RKO (cell line): ENCODE measurements around the gene SEZ6.
"Not testable (repeated sequence)": the region's sequence is repeated elsewhere in the genome, so short reads cannot be mapped to it uniquely, and the experiment has no call there.

Source experiments
- DNase-seq: peaks from one replicate; pipeline ENCODE4 v3.0.0-alpha.2; 2016; ENCODE audit warnings: low spot score

The SEZ6 gene

GRCh38 chr17:28935744-28936460 is 69.9 kb downstream of the SEZ6 start:
- DNase-seq = no peak

- DNase-seq = not testable (repeated sequence)
Observed at GRCh38 chr17:28934508-28934907, 71.3 kb downstream of the SEZ6 start.

- DNase-seq = no peak
Observed at GRCh38 chr17:28929787-28930186, 76.0 kb downstream of the SEZ6 start.

- DNase-seq = no peak
Observed at GRCh38 chr17:28928061-28928460, 77.8 kb downstream of the SEZ6 start.

- no peak for DNase-seq
Observed at GRCh38 chr17:28926786-28927185, 79.0 kb downstream of the SEZ6 start.

- no peak for DNase-seq
Observed at GRCh38 chr17:28926366-28926765, 79.5 kb downstream of the SEZ6 start.

- peak; percentile 39 for DNase-seq
Observed at GRCh38 chr17:28925912-28926365, 79.9 kb downstream of the SEZ6 start.

- DNase-seq = no peak
Observed at GRCh38 chr17:28920201-28920600, 85.6 kb downstream of the SEZ6 start.

GRCh38 chr17:28918295-28918694 is 87.5 kb downstream of the SEZ6 start:
- DNase-seq = no peak

GRCh38 chr17:28917465-28917864 is 88.4 kb downstream of the SEZ6 start:
- DNase-seq = no peak

- DNase-seq = no peak
Observed at GRCh38 chr17:28917029-28917428, 88.8 kb downstream of the SEZ6 start.

- DNase-seq = peak; percentile 54
Observed at GRCh38 chr17:28916302-28916934, 89.4 kb downstream of the SEZ6 start.

GRCh38 chr17:28912938-28913333 is 92.9 kb downstream of the SEZ6 start:
- DNase-seq = no peak

- DNase-seq = no peak
Observed at GRCh38 chr17:28912281-28912937, 93.4 kb downstream of the SEZ6 start.

GRCh38 chr17:28911411-28912045 is 94.3 kb downstream of the SEZ6 start:
- DNase-seq = no peak

- DNase-seq = no peak
Observed at GRCh38 chr17:28910534-28910933, 95.3 kb downstream of the SEZ6 start.

GRCh38 chr17:28908640-28909167 is 97.1 kb downstream of the SEZ6 start:
- no peak for DNase-seq

- no peak for DNase-seq
Observed at GRCh38 chr17:28907709-28908475, 97.9 kb downstream of the SEZ6 start.

- DNase-seq = no peak
Observed at GRCh38 chr17:28906706-28907438, 99.0 kb downstream of the SEZ6 start.

GRCh38 chr17:28906276-28906675 is 99.6 kb downstream of the SEZ6 start:
- DNase-seq = no peak
